NB4 (cell line): ENCODE measurements around the gene TYMS.

Source experiments
- POLR2A ChIP-seq: IDR thresholded peaks from 2 replicates; pipeline ENCODE4 v1.6.1; 2011; ENCODE audit warnings: mild to moderate bottlenecking; ENCODE audit not compliant: insufficient read length; ENCODE audit errors: extremely low read depth
- TF ChIP-seq, protein P1 (sequence below): IDR thresholded peaks from one replicate; pipeline ENCODE4 v1.5.1; 2012; ENCODE audit warnings: low read depth, low read length

DNA sequence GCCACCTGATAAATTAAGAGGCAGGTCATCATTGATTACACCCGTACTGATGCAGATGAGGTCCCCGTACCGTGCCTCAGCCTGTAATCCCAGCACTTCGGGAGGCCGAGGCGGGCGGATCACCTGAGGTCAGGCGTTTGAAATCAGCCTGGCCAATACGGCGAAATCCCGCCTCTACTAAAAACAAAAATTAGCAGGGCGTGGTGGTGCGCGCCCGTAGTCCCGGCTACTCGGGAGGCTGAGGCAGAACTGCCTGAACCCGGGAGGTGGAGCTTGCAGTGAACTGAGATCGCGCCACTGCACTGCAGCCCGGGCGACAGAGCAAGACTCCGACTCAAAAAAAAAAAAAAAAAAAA, 55.7 kb downstream of the TYMS start:
- TF ChIP-seq POLR2A: no peak
- TF ChIP-seq, protein P1, sequence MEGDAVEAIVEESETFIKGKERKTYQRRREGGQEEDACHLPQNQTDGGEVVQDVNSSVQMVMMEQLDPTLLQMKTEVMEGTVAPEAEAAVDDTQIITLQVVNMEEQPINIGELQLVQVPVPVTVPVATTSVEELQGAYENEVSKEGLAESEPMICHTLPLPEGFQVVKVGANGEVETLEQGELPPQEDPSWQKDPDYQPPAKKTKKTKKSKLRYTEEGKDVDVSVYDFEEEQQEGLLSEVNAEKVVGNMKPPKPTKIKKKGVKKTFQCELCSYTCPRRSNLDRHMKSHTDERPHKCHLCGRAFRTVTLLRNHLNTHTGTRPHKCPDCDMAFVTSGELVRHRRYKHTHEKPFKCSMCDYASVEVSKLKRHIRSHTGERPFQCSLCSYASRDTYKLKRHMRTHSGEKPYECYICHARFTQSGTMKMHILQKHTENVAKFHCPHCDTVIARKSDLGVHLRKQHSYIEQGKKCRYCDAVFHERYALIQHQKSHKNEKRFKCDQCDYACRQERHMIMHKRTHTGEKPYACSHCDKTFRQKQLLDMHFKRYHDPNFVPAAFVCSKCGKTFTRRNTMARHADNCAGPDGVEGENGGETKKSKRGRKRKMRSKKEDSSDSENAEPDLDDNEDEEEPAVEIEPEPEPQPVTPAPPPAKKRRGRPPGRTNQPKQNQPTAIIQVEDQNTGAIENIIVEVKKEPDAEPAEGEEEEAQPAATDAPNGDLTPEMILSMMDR: no peak
